ENCODE data around the gene AKIRIN1. TPM values are rescaled to one million over a fixed set of nuclear protein-coding genes. Genes with fewer than 3 reads are reported as not detected.
"Not testable (repeated sequence)": the region's sequence is repeated elsewhere in the genome, so short reads cannot be mapped to it uniquely, and the experiment has no call there.

The AKIRIN1 gene
- total RNA-seq, 2 experiments from 2014 or later: 57.8 to 59.4 TPM

GRCh38 chr1:39048745-39049370, 57.8 kb downstream of the AKIRIN1 start:
- peaks cover 4% of the 10 kb centered on the region for H3K4me1 Mint-ChIP-seq (ENCODE audit: low read depth)
- no peak for ATAC-seq
- H3K9me3 Mint-ChIP-seq: no peaks in the 10 kb centered on the region
- H3K27me3 Mint-ChIP-seq: no peaks in the 10 kb centered on the region
- H3K27ac Mint-ChIP-seq: no peak overlapping the region
- CTCF ChIA-PET: no interaction called here
- POLR2A ChIA-PET: no interaction called here
- no peak for TF ChIP-seq CTCF (IDR thresholded peaks at IDR 0.05)
- H3K36me3 Mint-ChIP-seq (ENCODE audit: low read depth): peaks cover 3% of the 10 kb centered on the region
- DNase-seq: no peak
- H3K4me3 Mint-ChIP-seq: no peak overlapping the region
- intact Hi-C loops (cut with micrococcal nuclease): no loop called here

GRCh38 chr1:39050001-39050400, 58.9 kb downstream of the AKIRIN1 start:
- CTCF ChIA-PET: no interaction called here
- intact Hi-C loops (cut with micrococcal nuclease): no loop called here

GRCh38 chr1:39051193-39051850, 60.2 kb downstream of the AKIRIN1 start:
- DNase-seq; H3K27ac Mint-ChIP-seq; H3K9me3 Mint-ChIP-seq; H3K36me3 Mint-ChIP-seq (ENCODE audit: low read depth); CTCF ChIA-PET; H3K4me3 Mint-ChIP-seq; H3K27me3 Mint-ChIP-seq; intact Hi-C loops (cut with micrococcal nuclease); H3K4me1 Mint-ChIP-seq (ENCODE audit: low read depth); ATAC-seq; POLR2A ChIA-PET: not testable (repeated sequence)

More at GRCh38 chr1:39050001-39050400, 58.9 kb downstream of the AKIRIN1 start:
- no peak for ATAC-seq
- no peak for TF ChIP-seq CTCF (IDR thresholded peaks at IDR 0.05)
- no peak overlapping the region for H3K27ac Mint-ChIP-seq
- H3K4me1 Mint-ChIP-seq (ENCODE audit: low read depth): peaks cover 4% of the 10 kb centered on the region
- H3K4me3 Mint-ChIP-seq: no peak overlapping the region
- POLR2A ChIA-PET: no interaction called here
- peaks cover 3% of the 10 kb centered on the region for H3K36me3 Mint-ChIP-seq (ENCODE audit: low read depth)
- no peaks in the 10 kb centered on the region for H3K9me3 Mint-ChIP-seq
- no peaks in the 10 kb centered on the region for H3K27me3 Mint-ChIP-seq
- no peak for DNase-seq

GRCh38 chr1:39051956-39052355, 60.9 kb downstream of the AKIRIN1 start:
- no peak for TF ChIP-seq CTCF (IDR thresholded peaks at IDR 0.05)
- no peaks in the 10 kb centered on the region for H3K27me3 Mint-ChIP-seq
- ChIA-PET CTCF (no interaction called here), POLR2A (no interaction called here)
- ATAC-seq: no peak
- peaks cover 4% of the 10 kb centered on the region for H3K4me1 Mint-ChIP-seq (ENCODE audit: low read depth)
- H3K4me3 Mint-ChIP-seq: no peak overlapping the region
- no peaks in the 10 kb centered on the region for H3K9me3 Mint-ChIP-seq
- intact Hi-C loops (cut with micrococcal nuclease): no loop called here
- DNase-seq: no peak
- no peak overlapping the region for H3K27ac Mint-ChIP-seq
- peaks cover 3% of the 10 kb centered on the region for H3K36me3 Mint-ChIP-seq (ENCODE audit: low read depth)

- H3K36me3 Mint-ChIP-seq (ENCODE audit: low read depth); DNase-seq; intact Hi-C loops (cut with micrococcal nuclease); H3K9me3 Mint-ChIP-seq; H3K27me3 Mint-ChIP-seq; H3K4me3 Mint-ChIP-seq; H3K4me1 Mint-ChIP-seq (ENCODE audit: low read depth); H3K27ac Mint-ChIP-seq; POLR2A ChIA-PET; ATAC-seq: not testable (repeated sequence)
- CTCF ChIA-PET: interaction anchor here (1.4 to 2.7 kb wide), 2 partner anchors 37 to 44 kb away, joined by 4 to 8 read pairs; no protein-coding TSS in a partner anchor
These were observed 64.2 kb downstream of the AKIRIN1 start for GRCh38 chr1:39055213-39055710.

Other genes with a start within 250 kb of the AKIRIN1 start
- 1 to 10 TPM; 8.2 to 9.1 TPM for gene RRAGC, start 131.5 kb upstream of the AKIRIN1 start, total RNA-seq
- 10 to 100 TPM; 45.6 to 46.4 TPM for gene MYCBP, start 117.9 kb upstream of the AKIRIN1 start, total RNA-seq
- gene GJA9, start 109.7 kb upstream of the AKIRIN1 start, total RNA-seq: not detected
- gene RHBDL2, start 49.4 kb upstream of the AKIRIN1 start, total RNA-seq: not detected
- gene NDUFS5, start 35.1 kb downstream of the AKIRIN1 start, total RNA-seq: 100 to 1,000 TPM; 153 to 178 TPM
- gene MACF1, start 213.4 kb downstream of the AKIRIN1 start, total RNA-seq: 100 to 1,000 TPM; 201 to 215 TPM

Data from activated CD8-positive, alpha-beta T cell treated with anti-CD3 and anti-CD28 coated beads for 36 hours (primary cell).